NT2/D1 (cell line): ENCODE measurements around the gene RDH5.

Experiments used
- DNase-seq: peaks from one replicate; pipeline ENCODE4 v3.0.0-alpha.2; 2011; ENCODE audit warnings: low read depth, low spot score
- H3K27me3 ChIP-seq: 2 replicates; pipeline ENCODE4 v1.6.0; 2011; ENCODE audit warnings: mild to moderate bottlenecking; ENCODE audit not compliant: insufficient read length, insufficient read depth
- H3K36me3 ChIP-seq: 2 replicates; pipeline ENCODE4 v1.6.1; 2011; ENCODE audit warnings: mild to moderate bottlenecking, low read length, mixed read lengths; ENCODE audit not compliant: insufficient read depth, insufficient read length
- H3K4me1 ChIP-seq: 2 replicates; pipeline ENCODE4 v1.5.1; 2011; ENCODE audit not compliant: insufficient read depth, insufficient read length
- H3K4me3 ChIP-seq: 2 replicates; pipeline ENCODE4 v1.5.1; 2011; ENCODE audit warnings: low read depth; ENCODE audit not compliant: insufficient read length
- H3K9ac ChIP-seq: 2 replicates; pipeline ENCODE4 v1.6.0; 2011; ENCODE audit warnings: low read depth; ENCODE audit not compliant: insufficient read length
- H3K9me3 ChIP-seq: 2 replicates; pipeline ENCODE4 v1.5.1; 2011; ENCODE audit warnings: mild to moderate bottlenecking, low read length; ENCODE audit not compliant: insufficient read depth
- SUZ12 ChIP-seq: IDR thresholded peaks from 2 replicates; pipeline ENCODE4 v1.6.1; 2011; ENCODE audit not compliant: insufficient read length, insufficient read depth; ENCODE audit errors: extremely low read depth
- YY1 ChIP-seq: IDR thresholded peaks from 2 replicates; pipeline ENCODE4 v1.6.1; 2011; ENCODE audit not compliant: insufficient read length, insufficient read depth
- ZNF274 ChIP-seq: IDR thresholded peaks from 2 replicates; pipeline ENCODE4 v1.6.1; 2011; ENCODE audit warnings: mild to moderate bottlenecking, low read depth, low read length

The RDH5 gene

GRCh38 chr12:55762646-55763045 lies 42.5 kb downstream of the RDH5 start:
- Histone ChIP-seq H3K36me3 (peaks cover 68% of the 10 kb centered on the region), H3K4me3 (no peak overlapping the region), H3K9me3 (no peaks in the 10 kb centered on the region), H3K27me3 (no peaks in the 10 kb centered on the region), H3K9ac (no peak overlapping the region), H3K4me1 (peaks cover 2% of the 10 kb centered on the region)
- no peak for DNase-seq
- TF ChIP-seq YY1 (no peak), ZNF274 (no peak), SUZ12 (no peak)

- H3K36me3 ChIP-seq: peaks cover 42% of the 10 kb centered on the region
These were observed 45.6 kb downstream of the RDH5 start for GRCh38 chr12:55765736-55766290.

GRCh38 chr12:55767156-55767555 lies 47.0 kb downstream of the RDH5 start:
- peaks cover 2% of the 10 kb centered on the region for H3K4me1 ChIP-seq
- TF ChIP-seq ZNF274 (no peak), SUZ12 (no peak), YY1 (no peak)
- DNase-seq: no peak
- H3K27me3 ChIP-seq: no peaks in the 10 kb centered on the region
- no peak overlapping the region for H3K4me3 ChIP-seq
- H3K9me3 ChIP-seq: no peaks in the 10 kb centered on the region
- no peak overlapping the region for H3K9ac ChIP-seq
- peaks cover 46% of the 10 kb centered on the region for H3K36me3 ChIP-seq

More at GRCh38 chr12:55765736-55766290, 45.6 kb downstream of the RDH5 start:
- H3K4me3 ChIP-seq: no peak overlapping the region
- H3K9me3 ChIP-seq: no peaks in the 10 kb centered on the region
- no peak overlapping the region for H3K9ac ChIP-seq
- no peak for TF ChIP-seq ZNF274
- TF ChIP-seq YY1: no peak
- no peak for TF ChIP-seq SUZ12
- no peaks in the 10 kb centered on the region for H3K27me3 ChIP-seq
- no peak for DNase-seq
- H3K4me1 ChIP-seq: peaks cover 2% of the 10 kb centered on the region

DNA sequence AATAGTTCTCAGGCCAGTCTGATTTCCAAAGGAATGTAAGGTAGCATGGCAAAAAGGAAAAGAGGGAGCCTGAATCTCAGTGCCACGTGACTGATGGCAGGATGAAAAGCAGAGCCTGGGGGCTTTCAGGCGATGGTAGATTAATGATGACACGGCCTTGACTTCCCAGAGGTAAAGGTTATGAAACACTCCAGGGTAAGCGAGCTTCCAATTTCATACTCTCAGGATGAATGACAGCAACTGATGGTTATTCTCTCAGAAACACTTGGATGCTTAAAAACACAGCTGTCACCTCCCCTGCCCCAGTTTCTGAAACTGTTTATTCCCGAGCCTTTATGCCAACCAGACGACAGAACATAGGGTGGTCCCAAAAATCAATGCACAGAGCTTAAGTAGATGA lies 51.5 kb downstream of the RDH5 start:
- Histone ChIP-seq H3K9me3 (no peaks in the 10 kb centered on the region), H3K36me3 (peaks cover 49% of the 10 kb centered on the region), H3K4me3 (no peak overlapping the region), H3K9ac (no peak overlapping the region), H3K4me1 (peaks cover under 1% of the 10 kb centered on the region), H3K27me3 (no peaks in the 10 kb centered on the region)
- DNase-seq: no peak
- no peak for TF ChIP-seq SUZ12
- TF ChIP-seq ZNF274: no peak
- TF ChIP-seq YY1: no peak
